PC-3 (cell line): ENCODE results near the gene TCN2.

Experiments used
- EZH2 ChIP-seq: fragments of 300-600 bp; sonication (generic); IDR thresholded peaks from one replicate; pipeline ENCODE4 v1.6.1; 2017; ENCODE audit warnings: antibody characterized with exemption, mild to moderate bottlenecking, low read length; ENCODE audit not compliant: unreplicated experiment
- EZH2phosphoT487 ChIP-seq: fragments of 300-600 bp; sonication (generic); IDR thresholded peaks from 2 replicates; pipeline ENCODE4 v1.6.1; 2018; ENCODE audit warnings: mild to moderate bottlenecking, antibody characterized with exemption, low read length, borderline replicate concordance
- TF ChIP-seq, protein P1 (sequence below): fragments of 300-600 bp; sonication (generic); conservative IDR thresholded peaks from 2 replicates; pipeline ENCODE4 v1.5.1; 2017; ENCODE audit warnings: antibody characterized with exemption, low read depth, mild to moderate bottlenecking, low read length

DNA sequence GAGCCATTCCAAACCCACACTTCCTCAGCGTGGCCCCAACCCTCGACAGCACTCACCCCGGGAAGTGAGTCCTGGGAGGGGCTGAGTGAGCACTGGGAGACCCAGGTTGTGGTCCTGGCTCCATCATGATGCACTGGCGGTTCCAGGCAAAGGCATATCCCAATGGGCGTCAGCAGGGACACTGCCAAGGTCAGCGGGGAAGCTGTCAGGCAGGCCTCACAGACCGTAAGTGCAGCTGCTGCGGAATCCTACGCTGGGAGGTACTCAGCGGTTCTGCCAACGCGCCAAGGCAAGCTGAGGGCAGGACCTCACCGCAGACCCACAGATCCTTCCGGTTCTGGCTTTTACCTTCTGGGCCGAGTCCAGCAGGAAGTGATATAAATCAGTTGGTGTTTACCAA lies 31.1 kb upstream of the TCN2 start:
- TF ChIP-seq, protein P1, sequence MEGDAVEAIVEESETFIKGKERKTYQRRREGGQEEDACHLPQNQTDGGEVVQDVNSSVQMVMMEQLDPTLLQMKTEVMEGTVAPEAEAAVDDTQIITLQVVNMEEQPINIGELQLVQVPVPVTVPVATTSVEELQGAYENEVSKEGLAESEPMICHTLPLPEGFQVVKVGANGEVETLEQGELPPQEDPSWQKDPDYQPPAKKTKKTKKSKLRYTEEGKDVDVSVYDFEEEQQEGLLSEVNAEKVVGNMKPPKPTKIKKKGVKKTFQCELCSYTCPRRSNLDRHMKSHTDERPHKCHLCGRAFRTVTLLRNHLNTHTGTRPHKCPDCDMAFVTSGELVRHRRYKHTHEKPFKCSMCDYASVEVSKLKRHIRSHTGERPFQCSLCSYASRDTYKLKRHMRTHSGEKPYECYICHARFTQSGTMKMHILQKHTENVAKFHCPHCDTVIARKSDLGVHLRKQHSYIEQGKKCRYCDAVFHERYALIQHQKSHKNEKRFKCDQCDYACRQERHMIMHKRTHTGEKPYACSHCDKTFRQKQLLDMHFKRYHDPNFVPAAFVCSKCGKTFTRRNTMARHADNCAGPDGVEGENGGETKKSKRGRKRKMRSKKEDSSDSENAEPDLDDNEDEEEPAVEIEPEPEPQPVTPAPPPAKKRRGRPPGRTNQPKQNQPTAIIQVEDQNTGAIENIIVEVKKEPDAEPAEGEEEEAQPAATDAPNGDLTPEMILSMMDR: no peak
- TF ChIP-seq EZH2: no peak
- no peak for TF ChIP-seq EZH2phosphoT487
